Measurements from ENCODE around the gene PDE6G. TPM values are rescaled to one million over a fixed set of nuclear protein-coding genes. Genes with fewer than 3 reads are reported as not detected.
A peak's percentile ranks its signal among the peaks of the same experiment; 100 is the strongest.

The PDE6G gene
- 1.6 and 2.7 TPM in 2 replicates for total RNA-seq (2014; rRNA removed; shearing (Covaris generic); ENCODE audit: low replicate concordance)

DNA sequence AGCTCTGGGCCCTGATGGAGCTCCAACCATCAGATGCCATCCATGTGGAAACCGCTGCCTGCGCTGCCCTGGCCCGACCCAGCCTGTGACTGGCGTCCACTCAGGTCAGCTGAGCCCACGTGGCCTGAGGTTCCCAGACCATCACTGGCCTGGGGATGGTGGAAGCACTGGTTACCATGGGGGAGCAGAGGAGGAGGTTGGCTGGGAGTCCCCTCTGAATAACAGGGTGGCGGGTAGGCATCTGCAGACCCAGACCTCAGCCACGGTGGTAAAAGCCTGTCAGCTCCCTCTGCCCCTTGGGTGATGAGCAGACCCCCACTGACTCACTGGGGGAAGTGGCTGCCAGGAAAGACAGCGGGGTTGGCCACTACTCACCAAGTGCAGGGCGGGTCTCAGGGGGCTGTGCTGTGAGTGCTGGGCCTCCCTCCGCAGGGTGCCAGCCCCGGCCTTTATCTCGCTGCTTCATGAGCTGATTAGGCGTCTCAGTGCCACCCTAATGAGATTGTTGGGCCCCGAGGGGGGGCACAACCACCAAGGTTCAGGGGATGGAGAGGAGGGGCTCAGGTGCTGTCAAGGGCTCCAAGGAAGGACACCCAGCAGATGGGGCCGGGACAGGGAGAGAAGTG lies at the start of gene PDE6G:
Gene PDE6G (minus strand): TSS at position 425 of the 626 bp plus-strand sequence. CDS start 3,237 bp downstream, outside the sequence.
- H3K9me3 ChIP-seq (ENCODE audit: low read length): no peaks in the 10 kb centered on the region
- H3K27me3 ChIP-seq (ENCODE audit: low read length): no peaks in the 10 kb centered on the region
- H3K9me2 ChIP-seq (replicated peaks; ENCODE audit: insufficient read depth, low read length): no peaks in the 10 kb centered on the region
- no peak within 1 kb of the TSS for H3K4me3 ChIP-seq (ENCODE audit: low read length)
- H3K4me2 ChIP-seq (ENCODE audit: low read depth, low read length, poor library complexity, severe bottlenecking): no peak within 1 kb of the TSS
- no peaks in the 10 kb centered on the region for H3K36me3 ChIP-seq (ENCODE audit: insufficient read depth, low read length)
- no peak within 1 kb of the TSS for H2AFZ ChIP-seq (ENCODE audit: low read length)
- DNase-seq: no peak
- no peak within 1 kb of the TSS for H3K9ac ChIP-seq (ENCODE audit: low read length)
- no peaks in the 10 kb centered on the region for H3K4me1 ChIP-seq (ENCODE audit: low read length)
- no peak within 1 kb of the TSS for H3K27ac ChIP-seq (ENCODE audit: low read length)
- H3K79me2 ChIP-seq (ENCODE audit: low read length): no peaks in the 10 kb centered on the region
- H4K20me1 ChIP-seq (ENCODE audit: insufficient read depth, low read depth, low read length): no peaks in the 10 kb centered on the region

DNA sequence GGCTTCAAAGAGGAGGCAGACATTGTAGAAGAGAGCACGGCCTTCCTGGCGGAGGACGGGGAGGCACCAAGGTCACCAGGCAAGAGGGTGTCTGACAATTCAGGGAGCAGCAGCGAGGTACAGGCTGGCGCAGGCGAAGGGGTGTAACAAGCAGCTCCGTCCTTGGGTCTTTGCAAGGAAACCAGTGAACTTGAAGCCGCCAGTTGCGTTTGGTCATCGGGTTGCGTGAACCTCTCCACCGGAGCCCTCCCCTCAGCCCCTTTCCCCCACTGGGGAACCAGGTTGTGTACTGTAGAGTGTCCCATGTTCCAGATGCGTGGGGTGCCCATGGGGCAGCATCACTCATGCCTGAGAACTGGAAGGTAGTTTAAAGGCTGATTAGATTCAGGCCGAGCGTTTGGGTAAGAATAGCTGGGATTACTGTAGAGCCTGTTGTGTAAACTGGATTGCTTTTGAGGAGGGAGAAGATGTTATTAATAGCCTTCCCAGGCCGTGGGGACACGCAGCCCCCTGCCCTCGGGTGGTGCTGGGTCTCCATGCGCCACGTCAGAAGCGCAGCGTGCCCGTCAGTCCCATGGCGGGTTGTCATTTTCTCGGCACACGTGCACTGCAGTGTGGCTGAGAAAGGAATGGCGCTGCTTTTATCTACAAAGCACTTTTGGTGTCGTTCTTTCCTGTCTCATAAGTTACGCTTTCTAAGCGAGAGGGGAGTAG lies 49.3 kb upstream of the PDE6G start:
- Histone ChIP-seq H4K20me1 (ENCODE audit: insufficient read depth, low read depth, low read length) (peaks cover 30% of the 10 kb centered on the region), H3K4me1 (ENCODE audit: low read length) (peaks cover 24% of the 10 kb centered on the region), H3K36me3 (ENCODE audit: insufficient read depth, low read length) (peaks cover 25% of the 10 kb centered on the region), H3K4me2 (ENCODE audit: low read depth, low read length, poor library complexity, severe bottlenecking) (no peak overlapping the region), H3K9ac (ENCODE audit: low read length) (no peak overlapping the region), H3K79me2 (ENCODE audit: low read length) (peaks cover 48% of the 10 kb centered on the region), H3K4me3 (ENCODE audit: low read length) (no peak overlapping the region), H3K27me3 (ENCODE audit: low read length) (no peaks in the 10 kb centered on the region), H3K27ac (ENCODE audit: low read length) (peak overlapping the region; percentile 87; the same call in 1 of the 2 replicates), H3K9me2 (replicated peaks; ENCODE audit: insufficient read depth, low read length) (no peaks in the 10 kb centered on the region), H3K9me3 (ENCODE audit: low read length) (no peaks in the 10 kb centered on the region), H2AFZ (ENCODE audit: low read length) (no peak overlapping the region)
- no peak for DNase-seq

DNA sequence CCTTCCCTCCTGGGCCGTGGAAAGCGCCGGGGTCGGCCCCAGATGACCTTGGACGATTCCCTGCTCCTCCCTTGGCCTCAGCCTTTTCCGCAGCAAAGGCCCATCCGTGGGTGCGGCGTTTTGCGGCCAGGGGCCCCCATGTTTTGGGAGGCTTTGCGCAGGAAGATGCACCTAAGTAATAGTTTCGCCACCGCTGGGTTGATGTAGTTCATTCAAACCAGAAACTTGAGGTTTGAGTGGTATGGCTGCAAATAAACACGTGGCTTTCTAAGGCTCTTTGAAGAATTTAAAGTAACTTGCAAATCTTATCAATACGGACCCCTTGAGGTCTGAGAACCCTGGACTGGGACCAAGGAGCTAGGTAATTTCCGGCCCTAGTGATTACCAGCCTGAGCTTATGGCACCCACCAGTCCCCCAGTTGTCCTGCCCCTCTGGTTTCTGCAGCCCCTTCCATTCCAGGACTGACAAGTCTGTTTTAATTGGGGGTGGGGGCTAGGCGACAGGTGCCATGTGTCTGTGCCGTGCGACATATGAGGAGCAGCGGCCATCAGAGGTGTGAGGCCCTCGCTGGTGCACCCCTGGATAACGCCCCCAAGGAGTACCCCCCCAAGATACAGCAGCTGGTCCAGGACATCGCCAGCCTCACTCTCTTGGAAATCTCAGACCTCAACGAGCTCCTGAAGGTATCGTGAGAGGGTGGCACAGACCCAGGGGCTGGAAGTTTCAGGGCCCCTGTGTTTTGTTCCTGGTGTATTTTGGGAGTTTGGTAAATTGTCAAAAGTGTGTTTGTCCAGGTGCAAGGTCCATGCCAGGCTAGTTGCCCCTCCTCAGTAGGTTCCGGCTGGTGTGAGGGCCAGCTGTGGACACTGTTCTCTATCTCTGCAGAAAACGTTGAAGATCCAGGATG lies 47.7 kb upstream of the PDE6G start:
- DNase-seq: peak; percentile 72
- no peak overlapping the region for H2AFZ ChIP-seq (ENCODE audit: low read length)

DNA sequence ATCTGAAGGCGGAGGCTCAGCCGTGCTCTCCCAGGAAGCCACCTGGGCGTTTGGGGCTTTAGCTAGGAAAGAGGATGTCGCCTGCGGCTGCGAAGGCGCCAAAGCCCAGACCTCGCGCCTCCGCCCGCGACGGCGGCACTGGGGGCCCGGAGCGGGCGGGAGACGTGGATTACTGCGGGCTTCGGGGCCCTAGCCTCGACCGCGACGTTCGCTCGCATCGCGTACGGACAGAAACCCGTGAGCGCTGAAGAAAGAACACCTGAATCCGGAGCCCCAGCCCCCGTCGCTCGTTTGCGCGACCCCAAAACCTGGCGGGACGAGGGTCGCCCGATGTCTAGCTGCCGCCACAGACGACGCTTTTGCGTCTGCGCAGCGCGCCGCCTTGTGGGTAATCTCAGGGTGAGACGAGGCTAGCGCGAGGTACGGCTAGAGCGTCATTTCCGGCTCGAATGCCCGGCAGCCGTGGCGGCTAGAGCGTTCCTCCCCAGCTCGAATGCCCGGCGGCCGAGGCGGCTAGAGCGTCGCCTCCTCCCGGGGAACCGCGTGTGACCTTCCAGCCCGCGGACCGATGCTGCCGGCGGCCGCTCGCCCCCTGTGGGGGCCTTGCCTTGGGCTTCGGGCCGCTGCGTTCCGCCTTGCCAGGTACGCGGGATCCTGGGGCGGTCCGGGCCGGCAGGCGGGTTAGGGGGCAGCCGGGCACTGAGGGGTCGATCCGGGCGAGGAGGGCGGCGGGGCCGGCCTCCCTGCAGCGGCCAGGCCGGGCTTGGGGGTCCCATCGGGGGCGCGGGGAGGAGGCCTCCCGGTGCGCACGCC lies 46.8 kb upstream of the PDE6G start, which contains the start of gene MRPL12:
Gene MRPL12 (plus strand): TSS at position 434 of the 813 bp plus-strand sequence. CDS start 135 bp downstream, at position 569.
- Histone ChIP-seq H3K4me3 (ENCODE audit: low read length) (peak within 1 kb of the TSS; percentile 81), H3K27me3 (ENCODE audit: low read length) (no peaks in the 10 kb centered on the region), H3K4me1 (ENCODE audit: low read length) (peaks cover 24% of the 10 kb centered on the region), H2AFZ (ENCODE audit: low read length) (no peak within 1 kb of the TSS), H3K9me3 (ENCODE audit: low read length) (no peaks in the 10 kb centered on the region), H3K9ac (ENCODE audit: low read length) (peak within 1 kb of the TSS; percentile 99), H3K4me2 (ENCODE audit: low read depth, low read length, poor library complexity, severe bottlenecking) (peak within 1 kb of the TSS; percentile 99), H3K36me3 (ENCODE audit: insufficient read depth, low read length) (peaks cover 31% of the 10 kb centered on the region), H3K27ac (ENCODE audit: low read length) (peak within 1 kb of the TSS; percentile 87), H3K9me2 (replicated peaks; ENCODE audit: insufficient read depth, low read length) (no peaks in the 10 kb centered on the region), H3K79me2 (ENCODE audit: low read length) (peaks cover 58% of the 10 kb centered on the region), H4K20me1 (ENCODE audit: insufficient read depth, low read depth, low read length) (peaks cover 31% of the 10 kb centered on the region)
- DNase-seq: peak; percentile 98

More for the DNA sequence above, 47.7 kb upstream of the PDE6G start:
- Histone ChIP-seq H3K9ac (ENCODE audit: low read length) (peak overlapping the region; percentile 99), H3K9me3 (ENCODE audit: low read length) (no peaks in the 10 kb centered on the region), H3K4me1 (ENCODE audit: low read length) (peaks cover 24% of the 10 kb centered on the region), H3K27me3 (ENCODE audit: low read length) (no peaks in the 10 kb centered on the region), H3K4me2 (ENCODE audit: low read depth, low read length, poor library complexity, severe bottlenecking) (peak overlapping the region; percentile 99), H4K20me1 (ENCODE audit: insufficient read depth, low read depth, low read length) (peaks cover 31% of the 10 kb centered on the region), H3K27ac (ENCODE audit: low read length) (peak overlapping the region; percentile 87), H3K36me3 (ENCODE audit: insufficient read depth, low read length) (peaks cover 28% of the 10 kb centered on the region), H3K79me2 (ENCODE audit: low read length) (peaks cover 54% of the 10 kb centered on the region), H3K9me2 (replicated peaks; ENCODE audit: insufficient read depth, low read length) (no peaks in the 10 kb centered on the region), H3K4me3 (ENCODE audit: low read length) (peak overlapping the region; percentile 81)

DNA sequence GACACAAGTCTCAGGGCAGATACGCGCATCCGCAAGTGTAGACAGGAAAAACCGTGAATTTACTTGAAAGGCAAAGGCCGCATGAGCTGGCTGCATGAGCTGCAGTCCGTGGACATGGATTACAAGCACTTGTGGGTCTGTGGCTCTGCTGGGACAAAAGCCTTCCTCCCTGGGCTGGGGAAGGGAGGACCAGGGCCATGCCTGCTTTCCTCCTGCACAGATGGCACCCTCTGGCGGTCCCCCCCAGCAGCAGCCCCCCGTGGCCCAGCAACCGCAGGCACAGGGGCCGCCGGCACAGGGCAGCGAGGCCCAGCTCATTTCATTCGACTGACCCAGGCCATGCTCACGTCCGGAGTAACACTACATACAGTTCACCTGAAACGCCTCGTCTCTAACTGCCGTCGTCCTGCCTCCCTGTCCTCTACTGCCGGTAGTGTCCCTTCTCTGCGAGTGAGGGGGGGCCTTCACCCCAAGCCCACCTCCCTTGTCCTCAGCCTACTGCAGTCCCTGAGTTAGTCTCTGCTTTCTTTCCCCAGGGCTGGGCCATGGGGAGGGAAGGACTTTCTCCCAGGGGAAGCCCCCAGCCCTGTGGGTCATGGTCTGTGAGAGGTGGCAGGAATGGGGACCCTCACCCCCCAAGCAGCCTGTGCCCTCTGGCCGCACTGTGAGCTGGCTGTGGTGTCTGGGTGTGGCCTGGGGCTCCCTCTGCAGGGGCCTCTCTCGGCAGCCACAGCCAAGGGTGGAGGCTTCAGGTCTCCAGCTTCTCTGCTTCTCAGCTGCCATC lies 45.1 kb upstream of the PDE6G start:
- Histone ChIP-seq H2AFZ (ENCODE audit: low read length) (no peak overlapping the region), H3K9ac (ENCODE audit: low read length) (peak overlapping the region; percentile 99), H3K27ac (ENCODE audit: low read length) (peak overlapping the region; percentile 87; the same call in 1 of the 2 replicates), H4K20me1 (ENCODE audit: insufficient read depth, low read depth, low read length) (peaks cover 26% of the 10 kb centered on the region), H3K9me3 (ENCODE audit: low read length) (no peaks in the 10 kb centered on the region), H3K79me2 (ENCODE audit: low read length) (peaks cover 58% of the 10 kb centered on the region), H3K4me1 (ENCODE audit: low read length) (peaks cover 24% of the 10 kb centered on the region), H3K9me2 (replicated peaks; ENCODE audit: insufficient read depth, low read length) (no peaks in the 10 kb centered on the region), H3K4me2 (ENCODE audit: low read depth, low read length, poor library complexity, severe bottlenecking) (peak overlapping the region; percentile 99), H3K36me3 (ENCODE audit: insufficient read depth, low read length) (peaks cover 22% of the 10 kb centered on the region), H3K27me3 (ENCODE audit: low read length) (no peaks in the 10 kb centered on the region), H3K4me3 (ENCODE audit: low read length) (peak overlapping the region; percentile 81)
- DNase-seq: peak; percentile 69

DNA sequence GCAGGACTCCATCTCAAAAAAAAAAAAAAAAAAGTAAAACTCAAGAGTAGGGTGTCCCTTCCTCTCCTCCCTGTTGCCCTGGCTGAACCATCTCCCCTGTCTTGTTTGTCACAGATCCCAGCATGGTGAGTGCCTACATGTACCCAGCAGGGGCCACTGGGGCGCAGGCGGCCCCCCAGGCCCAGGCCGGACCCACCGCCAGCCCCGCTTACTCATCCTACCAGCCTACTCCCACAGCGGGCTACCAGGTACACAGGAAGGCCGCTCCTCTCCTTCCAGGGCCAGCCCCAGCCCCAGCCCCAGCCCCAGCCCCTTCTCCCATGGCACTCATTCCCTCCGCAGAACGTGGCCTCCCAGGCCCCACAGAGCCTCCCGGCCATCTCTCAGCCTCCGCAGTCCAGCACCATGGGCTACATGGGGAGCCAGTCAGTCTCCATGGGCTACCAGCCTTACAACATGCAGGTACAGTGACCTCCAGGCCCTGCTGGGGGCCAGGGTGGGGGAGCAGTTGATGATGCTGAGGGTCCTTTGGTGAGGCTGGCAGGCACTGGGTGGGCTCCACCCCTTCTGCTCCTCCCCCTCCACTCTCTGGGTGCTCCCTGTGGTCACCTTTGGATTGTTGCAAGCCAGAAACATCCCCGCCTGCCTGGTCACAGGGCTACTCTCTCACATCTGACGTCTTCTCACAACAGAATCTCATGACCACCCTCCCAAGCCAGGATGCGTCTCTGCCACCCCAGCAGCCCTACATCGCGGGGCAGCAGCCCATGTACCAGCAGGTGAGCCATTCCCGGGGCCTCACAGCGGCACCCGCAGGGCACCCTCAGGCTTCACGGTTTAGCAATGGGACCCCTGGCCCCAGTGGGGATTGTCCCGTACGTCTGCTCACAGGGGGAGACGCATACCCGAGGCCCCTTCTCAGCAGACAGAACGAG lies 44.3 kb upstream of the PDE6G start:
- H3K4me3 ChIP-seq (ENCODE audit: low read length): peak overlapping the region; percentile 81; the same call in 1 of the 2 replicates
- H3K4me2 ChIP-seq (ENCODE audit: low read depth, low read length, poor library complexity, severe bottlenecking): peak overlapping the region; percentile 99
- peaks cover 14% of the 10 kb centered on the region for H3K36me3 ChIP-seq (ENCODE audit: insufficient read depth, low read length)
- H3K27me3 ChIP-seq (ENCODE audit: low read length): no peaks in the 10 kb centered on the region
- H2AFZ ChIP-seq (ENCODE audit: low read length): no peak overlapping the region
- H3K27ac ChIP-seq (ENCODE audit: low read length): no peak overlapping the region
- DNase-seq: no peak
- no peaks in the 10 kb centered on the region for H3K9me2 ChIP-seq (replicated peaks; ENCODE audit: insufficient read depth, low read length)
- peaks cover 24% of the 10 kb centered on the region for H3K4me1 ChIP-seq (ENCODE audit: low read length)
- no peaks in the 10 kb centered on the region for H3K9me3 ChIP-seq (ENCODE audit: low read length)
- peak overlapping the region; percentile 99 for H3K9ac ChIP-seq (ENCODE audit: low read length)
- peaks cover 22% of the 10 kb centered on the region for H4K20me1 ChIP-seq (ENCODE audit: insufficient read depth, low read depth, low read length)
- peaks cover 55% of the 10 kb centered on the region for H3K79me2 ChIP-seq (ENCODE audit: low read length)

Data from Karpas-422 (cell line).